Muscle layer of duodenum (tissue), 2 donors: ENCODE results near the gene LRRN4CL.
A peak's percentile ranks its signal among the peaks of the same experiment; 100 is the strongest.
"Not testable (repeated sequence)": the region's sequence is repeated elsewhere in the genome, so short reads cannot be mapped to it uniquely, and the experiment has no call there.

Experiments
- H3K27ac ChIP-seq: one replicate; pipeline ENCODE4 v1.7.0; 2013; ENCODE audit warnings: mild to moderate bottlenecking, low read length
- H3K27me3 ChIP-seq: one replicate; pipeline ENCODE4 v1.7.0; 2013; ENCODE audit warnings: low read depth, mild to moderate bottlenecking, control low read depth, low read length
- H3K36me3 ChIP-seq, 2 donors: one replicate each; pipeline ENCODE4 v1.7.0; 2013; ENCODE audit warnings: low read length in 2 of 2, control low read depth in 1 of 2, mild to moderate bottlenecking in 1 of 2; ENCODE audit not compliant: insufficient read depth in 2 of 2, control insufficient read depth in 1 of 2
- H3K4me1 ChIP-seq, 2 donors: one replicate each; pipeline ENCODE4 v1.7.0; 2013; ENCODE audit warnings: low read length in 2 of 2, mild to moderate bottlenecking in 2 of 2, control low read depth in 1 of 2, moderate library complexity in 1 of 2; ENCODE audit not compliant: insufficient read depth in 2 of 2, control insufficient read depth in 1 of 2
- H3K4me3 ChIP-seq, 2 donors: one replicate each; pipeline ENCODE4 v1.7.0; 2013; ENCODE audit warnings: low read length in 2 of 2, low read depth in 1 of 2, mild to moderate bottlenecking in 1 of 2
- H3K9me3 ChIP-seq, 2 donors: one replicate each; pipeline ENCODE4 v1.7.0; 2013; ENCODE audit warnings: low read length in 2 of 2, control low read depth in 1 of 2, mild to moderate bottlenecking in 1 of 2; ENCODE audit not compliant: control insufficient read depth in 1 of 2
- donor health status: healthy.

The LRRN4CL gene

GRCh38 chr11:62689421-62690183, at the start of gene LRRN4CL:
LRRN4CL (minus strand) TSS chr11:62689530; CDS start chr11:62688508, 1,022 bp downstream.
- Histone ChIP-seq H3K27me3 (no peaks in the 10 kb centered on the region), H3K27ac (peak within 1 kb of the TSS; percentile 74), H3K9me3 (no peaks in the 10 kb centered on the region), H3K36me3 (peaks cover 25 to 30% of the 10 kb centered on the region in 2 donors), H3K4me3 (peak within 1 kb of the TSS; percentile 47 to 49), H3K4me1 (peaks cover 0 to 12% of the 10 kb centered on the region in 2 donors)

- no peaks in the 10 kb centered on the region for H3K9me3 ChIP-seq
- no peak overlapping the region for H3K4me3 ChIP-seq
- H3K27ac ChIP-seq = no peak overlapping the region
- H3K4me1 ChIP-seq = no peaks in the 10 kb centered on the region
- no peaks in the 10 kb centered on the region for H3K27me3 ChIP-seq
- peaks cover 23 to 41% of the 10 kb centered on the region in 2 donors for H3K36me3 ChIP-seq
These were observed 47.9 kb upstream of the LRRN4CL start for GRCh38 chr11:62737196-62737595.

- peaks cover 0 to 18% of the 10 kb centered on the region in 2 donors for H3K4me1 ChIP-seq
- H3K27me3 ChIP-seq = no peaks in the 10 kb centered on the region
- H3K4me3 ChIP-seq = no peak overlapping the region
- H3K27ac ChIP-seq = no peak overlapping the region
- peaks cover 14 to 19% of the 10 kb centered on the region in 2 donors for H3K36me3 ChIP-seq
- H3K9me3 ChIP-seq = no peaks in the 10 kb centered on the region
These were observed 43.5 kb upstream of the LRRN4CL start for GRCh38 chr11:62732830-62733229.

GRCh38 chr11:62730076-62730475, 40.7 kb upstream of the LRRN4CL start:
- not testable (repeated sequence) for H3K27ac ChIP-seq, H3K27me3 ChIP-seq, H3K9me3 ChIP-seq
- Histone ChIP-seq H3K36me3 (peaks cover 8 to 11% of the 10 kb centered on the region in 2 donors), H3K4me1 (peaks cover 4 to 30% of the 10 kb centered on the region in 2 donors), H3K4me3 (peak overlapping the region in 1 of 2 donors; percentile 42)

GRCh38 chr11:62728171-62728988, 39.0 kb upstream of the LRRN4CL start, which contains the start of gene TTC9C:
TTC9C (plus strand) TSS chr11:62728486; CDS start chr11:62728849, 363 bp downstream.
- H3K27me3 ChIP-seq = no peaks in the 10 kb centered on the region
- peak within 1 kb of the TSS; percentile 99 for H3K27ac ChIP-seq
- peaks cover 8 to 14% of the 10 kb centered on the region in 2 donors for H3K36me3 ChIP-seq
- peaks cover 4 to 47% of the 10 kb centered on the region in 2 donors for H3K4me1 ChIP-seq
- no peaks in the 10 kb centered on the region for H3K9me3 ChIP-seq
- H3K4me3 ChIP-seq = peak within 1 kb of the TSS; percentile 92 to 96

- Histone ChIP-seq H3K27ac (peak overlapping the region; percentile 99), H3K4me1 (peaks cover 4 to 48% of the 10 kb centered on the region in 2 donors), H3K27me3 (no peaks in the 10 kb centered on the region), H3K4me3 (peak overlapping the region; percentile 92 to 96), H3K36me3 (peaks cover 13% of the 10 kb centered on the region in 2 donors), H3K9me3 (no peaks in the 10 kb centered on the region)
These were observed 38.5 kb upstream of the LRRN4CL start for GRCh38 chr11:62727872-62728170.

- H3K4me1 ChIP-seq = peaks cover 4 to 48% of the 10 kb centered on the region in 2 donors
These were observed 38.0 kb upstream of the LRRN4CL start, which contains the start of gene HNRNPUL2 for GRCh38 chr11:62727165-62727871. HNRNPUL2 (minus strand) TSS chr11:62727457; CDS start chr11:62727156, 301 bp downstream.

GRCh38 chr11:62726915-62727164, 37.5 kb upstream of the LRRN4CL start:
- Histone ChIP-seq H3K4me3 (peak overlapping the region; percentile 92 to 96), H3K27me3 (no peaks in the 10 kb centered on the region), H3K4me1 (peaks cover 4 to 48% of the 10 kb centered on the region in 2 donors), H3K36me3 (peaks cover 22 to 23% of the 10 kb centered on the region in 2 donors), H3K27ac (peak overlapping the region; percentile 87), H3K9me3 (no peaks in the 10 kb centered on the region)

More at GRCh38 chr11:62727165-62727871, 38.0 kb upstream of the LRRN4CL start, which contains the start of gene HNRNPUL2:
- Histone ChIP-seq H3K36me3 (peaks cover 18% of the 10 kb centered on the region in 2 donors), H3K9me3 (no peaks in the 10 kb centered on the region), H3K27ac (peak within 1 kb of the TSS; percentile 99), H3K4me3 (peak within 1 kb of the TSS; percentile 92 to 96), H3K27me3 (no peaks in the 10 kb centered on the region)

GRCh38 chr11:62726156-62726914, 37.0 kb upstream of the LRRN4CL start:
- Histone ChIP-seq H3K4me1 (peaks cover 4 to 46% of the 10 kb centered on the region in 2 donors), H3K27me3 (no peaks in the 10 kb centered on the region), H3K4me3 (peak overlapping the region; percentile 92 to 96), H3K9me3 (no peaks in the 10 kb centered on the region), H3K27ac (peak overlapping the region; percentile 87), H3K36me3 (peaks cover 26 to 27% of the 10 kb centered on the region in 2 donors)

GRCh38 chr11:62725646-62726045, 36.3 kb upstream of the LRRN4CL start:
- no peaks in the 10 kb centered on the region for H3K9me3 ChIP-seq
- peaks cover 4 to 41% of the 10 kb centered on the region in 2 donors for H3K4me1 ChIP-seq
- H3K27me3 ChIP-seq = no peaks in the 10 kb centered on the region
- peak overlapping the region; percentile 87 for H3K27ac ChIP-seq
- peak overlapping the region; percentile 92 to 96 for H3K4me3 ChIP-seq
- peaks cover 29 to 33% of the 10 kb centered on the region in 2 donors for H3K36me3 ChIP-seq
